Lower leg skin (tissue), 3 donors: Measurements from ENCODE around the gene TCL1A.

Source experiments
- POLR2A ChIP-seq, 2 donors: fragments of 450-650 bp; IDR thresholded peaks; one replicate each; pipeline ENCODE4 v1.6.1; 2016 to 2017; ENCODE audit warnings: antibody characterized with exemption in 2 of 2, mild to moderate bottlenecking in 1 of 2, moderate library complexity in 1 of 2
- TF ChIP-seq, protein P1 (sequence below), 3 donors: fragments of 450-650 bp; IDR thresholded peaks; one replicate each; pipeline ENCODE4 v1.5.1; 2016; ENCODE audit warnings: antibody characterized with exemption in 3 of 3, mild to moderate bottlenecking in 3 of 3, moderate library complexity in 2 of 3

DNA sequence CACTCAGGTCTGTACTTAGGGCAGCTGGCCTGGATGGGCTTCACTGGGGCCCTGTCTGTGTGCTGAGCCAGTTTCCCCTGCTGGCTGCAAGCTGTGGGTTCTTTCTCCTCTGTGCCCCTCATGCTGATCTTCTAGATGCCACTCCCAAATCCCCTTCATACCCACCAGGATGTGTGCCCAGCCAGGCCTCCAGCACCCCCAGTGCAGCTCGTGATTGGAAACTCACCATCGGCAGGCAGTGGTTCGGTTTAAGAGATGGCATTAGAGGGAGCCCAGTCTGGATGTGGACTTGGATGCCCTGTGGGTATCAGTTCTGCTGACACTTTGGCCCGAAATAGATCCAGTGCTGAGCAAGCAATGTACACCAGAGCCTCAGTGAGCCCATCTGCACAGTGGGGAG, 21.8 kb downstream of the TCL1A start:
- TF ChIP-seq, protein P1, sequence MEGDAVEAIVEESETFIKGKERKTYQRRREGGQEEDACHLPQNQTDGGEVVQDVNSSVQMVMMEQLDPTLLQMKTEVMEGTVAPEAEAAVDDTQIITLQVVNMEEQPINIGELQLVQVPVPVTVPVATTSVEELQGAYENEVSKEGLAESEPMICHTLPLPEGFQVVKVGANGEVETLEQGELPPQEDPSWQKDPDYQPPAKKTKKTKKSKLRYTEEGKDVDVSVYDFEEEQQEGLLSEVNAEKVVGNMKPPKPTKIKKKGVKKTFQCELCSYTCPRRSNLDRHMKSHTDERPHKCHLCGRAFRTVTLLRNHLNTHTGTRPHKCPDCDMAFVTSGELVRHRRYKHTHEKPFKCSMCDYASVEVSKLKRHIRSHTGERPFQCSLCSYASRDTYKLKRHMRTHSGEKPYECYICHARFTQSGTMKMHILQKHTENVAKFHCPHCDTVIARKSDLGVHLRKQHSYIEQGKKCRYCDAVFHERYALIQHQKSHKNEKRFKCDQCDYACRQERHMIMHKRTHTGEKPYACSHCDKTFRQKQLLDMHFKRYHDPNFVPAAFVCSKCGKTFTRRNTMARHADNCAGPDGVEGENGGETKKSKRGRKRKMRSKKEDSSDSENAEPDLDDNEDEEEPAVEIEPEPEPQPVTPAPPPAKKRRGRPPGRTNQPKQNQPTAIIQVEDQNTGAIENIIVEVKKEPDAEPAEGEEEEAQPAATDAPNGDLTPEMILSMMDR (IDR thresholded peaks at IDR 0.05), result no peak
- no peak for TF ChIP-seq POLR2A (IDR thresholded peaks at IDR 0.05)
